Pancreas (tissue), 10 donors: Measurements from ENCODE around the gene RAD51B. TPM values are rescaled to one million over a fixed set of nuclear protein-coding genes. Genes with fewer than 3 reads are reported as not detected.
A peak's percentile ranks its signal among the peaks of the same experiment; 100 is the strongest.

Source experiments
- ATAC-seq, 4 donors: fragments of 200-7000 bp; cut with Tn5 transposase; one replicate each; pipeline versions ENCODE4 v1.8.0 to v1.9.1; 2020; ENCODE audit warnings: mild to moderate bottlenecking in 4 of 4, moderate library complexity in 4 of 4
- DNase-seq, 6 donors: peaks; one replicate each; pipeline ENCODE4 v3.0.0-alpha.2; 2020
- FAIRE-seq: peaks from 2 replicates; lab custom pipeline; 2012; peaks lifted over from hg19 to GRCh38; lab: Jason Lieb, UNC
- H3K27ac ChIP-seq, 4 donors: fragments of 200-600 bp; sonication (generic); 1 replicate in 3 of 4; 2 replicates in 1 of 4; pipeline versions ENCODE4 v1.5.0 to v1.8.0; 2020
- H3K27me3 ChIP-seq, 4 donors: fragments of 200-600 bp; one replicate each; pipeline ENCODE4 v1.8.0; 2021
- H3K36me3 ChIP-seq, 3 donors: fragments of 200-600 bp; sonication (generic) in 1 of 3; one replicate each; pipeline versions ENCODE4 v1.5.0 to v1.8.0; 2020 to 2021
- H3K4me1 ChIP-seq, 3 donors: fragments of 200-600 bp; one replicate each; pipeline ENCODE4 v1.8.0; 2021
- H3K4me3 ChIP-seq, 4 donors: fragments of 200-600 bp; sonication (generic) in 2 of 4; one replicate each; pipeline versions ENCODE4 v1.5.0 to v1.8.0; 2020 to 2021
- H3K9me3 ChIP-seq, 4 donors: fragments of 200-600 bp; one replicate each; pipeline ENCODE4 v1.8.0; 2021
- WGBS, 2 donors: extraction: QIAGEN DNeasy Blood & Tissue Kit; methylation state at CpG; one replicate each; pipeline ENCODE4 v1.1.7; 2013; 5-methylcytosine and 5-hydroxymethylcytosine counted together
- intact Hi-C, 3 donors: fragments of 100-400 bp; cut with DNase I; formaldehyde crosslinking; loops; one replicate each; pipeline versions ENCODE4 v1.11.1 to v1.14.2; 2022
- polyA plus RNA-seq, 2 donors: library from polyadenylated mRNA; stranded (reverse); fragments of 200-250 nt; gene quantifications; one replicate each; pipeline ENCODE4 v1.2.3, GENCODE V29; 2013
- total RNA-seq, 6 donors: library from RNA; stranded (reverse); fragmentation: NEBNext Ultra II Directional in 4 of 6; extraction: Animal tissue kit (Norgen Biotek cat#: 25700) in 4 of 6; gene quantifications; one replicate each; pipeline versions ENCODE4 v1.2.1 to v1.2.4, GENCODE V29; 2021 to 2023
- TF ChIP-seq, protein P1 (sequence below), 4 donors: fragments of 200-600 bp; sonication (generic) in 3 of 4; IDR thresholded peaks; one replicate each; pipeline versions ENCODE4 v1.5.0 to v1.8.0; 2021; ENCODE audit warnings: antibody characterized with exemption in 4 of 4
- donor health status: healthy with polysubstance abuse.
- donor health status: DM: no; HTN: no; CAD: no; lungs with moderate emphysema.
- donor health status: DM: no; HTN: no; CAD: no.
- donor health status: control.
- donor health status: control.
- donor health status: Bipolar disorder and iron deficiency.
- donor health status: DM: yes; HTN: yes; CAD: no.
- donor health status: DM: no; HTN: no; CAD: no.
- donor health status: DM: no; HTN: no; CAD: no.
- donor health status: DM: yes; HTN: yes; CAD: no.

RAD51B gene
- total and polyA plus RNA-seq, 8 donors: 1.1 to 17.3 (median 5.8) TPM

GRCh38 chr14:68650404-68650994 is 830.9 kb downstream of the RAD51B start:
- H3K36me3 ChIP-seq: no peaks in the 10 kb centered on the region
- FAIRE-seq: no peak
- ATAC-seq: no peak
- intact Hi-C loops: no loop called here
- H3K27ac ChIP-seq: no peak overlapping the region
- TF ChIP-seq, protein P1, sequence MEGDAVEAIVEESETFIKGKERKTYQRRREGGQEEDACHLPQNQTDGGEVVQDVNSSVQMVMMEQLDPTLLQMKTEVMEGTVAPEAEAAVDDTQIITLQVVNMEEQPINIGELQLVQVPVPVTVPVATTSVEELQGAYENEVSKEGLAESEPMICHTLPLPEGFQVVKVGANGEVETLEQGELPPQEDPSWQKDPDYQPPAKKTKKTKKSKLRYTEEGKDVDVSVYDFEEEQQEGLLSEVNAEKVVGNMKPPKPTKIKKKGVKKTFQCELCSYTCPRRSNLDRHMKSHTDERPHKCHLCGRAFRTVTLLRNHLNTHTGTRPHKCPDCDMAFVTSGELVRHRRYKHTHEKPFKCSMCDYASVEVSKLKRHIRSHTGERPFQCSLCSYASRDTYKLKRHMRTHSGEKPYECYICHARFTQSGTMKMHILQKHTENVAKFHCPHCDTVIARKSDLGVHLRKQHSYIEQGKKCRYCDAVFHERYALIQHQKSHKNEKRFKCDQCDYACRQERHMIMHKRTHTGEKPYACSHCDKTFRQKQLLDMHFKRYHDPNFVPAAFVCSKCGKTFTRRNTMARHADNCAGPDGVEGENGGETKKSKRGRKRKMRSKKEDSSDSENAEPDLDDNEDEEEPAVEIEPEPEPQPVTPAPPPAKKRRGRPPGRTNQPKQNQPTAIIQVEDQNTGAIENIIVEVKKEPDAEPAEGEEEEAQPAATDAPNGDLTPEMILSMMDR (IDR thresholded peaks at IDR 0.05): no peak
- H3K9me3 ChIP-seq: no peaks in the 10 kb centered on the region
- no peaks in the 10 kb centered on the region for H3K27me3 ChIP-seq
- no peak for DNase-seq
- peaks cover 7 to 22% (median 20%) of the 10 kb centered on the region in 3 donors for H3K4me1 ChIP-seq
- no peak overlapping the region for H3K4me3 ChIP-seq

DNA sequence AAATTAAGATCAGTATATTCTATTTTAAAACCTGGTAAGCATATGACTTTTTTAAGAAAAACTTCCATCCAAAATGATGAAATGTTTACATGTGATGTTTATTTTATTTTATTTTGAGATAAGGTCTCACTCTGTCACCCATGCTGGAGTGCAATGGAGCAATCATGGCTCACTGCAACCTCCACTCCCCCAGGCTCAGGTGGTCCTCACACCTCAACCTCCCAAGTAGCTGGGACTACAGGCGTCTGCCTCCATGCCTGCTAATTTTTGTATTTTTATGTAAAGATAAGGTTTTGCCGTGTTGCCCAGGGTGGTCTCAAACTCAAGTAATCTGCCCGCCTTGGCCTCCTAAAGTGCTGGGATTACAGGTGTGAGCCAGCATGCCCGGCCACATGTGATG is 831.5 kb downstream of the RAD51B start:
- no peak for FAIRE-seq
- Histone ChIP-seq H3K27me3 (no peaks in the 10 kb centered on the region), H3K4me1 (peaks cover 7 to 27% (median 23%) of the 10 kb centered on the region in 3 donors), H3K4me3 (no peak overlapping the region), H3K9me3 (no peaks in the 10 kb centered on the region), H3K27ac (no peak overlapping the region), H3K36me3 (no peaks in the 10 kb centered on the region)
- ATAC-seq: peak in 1 of 4 donors; percentile 10
- intact Hi-C loops: no loop called here
- TF ChIP-seq, protein P1 (IDR thresholded peaks at IDR 0.05): no peak
- 81 to 93% methylated on average over 4 of the region's 4 CpGs for WGBS, 2 donors
- peak in 2 of 6 donors; percentile 2 to 7 for DNase-seq

DNA sequence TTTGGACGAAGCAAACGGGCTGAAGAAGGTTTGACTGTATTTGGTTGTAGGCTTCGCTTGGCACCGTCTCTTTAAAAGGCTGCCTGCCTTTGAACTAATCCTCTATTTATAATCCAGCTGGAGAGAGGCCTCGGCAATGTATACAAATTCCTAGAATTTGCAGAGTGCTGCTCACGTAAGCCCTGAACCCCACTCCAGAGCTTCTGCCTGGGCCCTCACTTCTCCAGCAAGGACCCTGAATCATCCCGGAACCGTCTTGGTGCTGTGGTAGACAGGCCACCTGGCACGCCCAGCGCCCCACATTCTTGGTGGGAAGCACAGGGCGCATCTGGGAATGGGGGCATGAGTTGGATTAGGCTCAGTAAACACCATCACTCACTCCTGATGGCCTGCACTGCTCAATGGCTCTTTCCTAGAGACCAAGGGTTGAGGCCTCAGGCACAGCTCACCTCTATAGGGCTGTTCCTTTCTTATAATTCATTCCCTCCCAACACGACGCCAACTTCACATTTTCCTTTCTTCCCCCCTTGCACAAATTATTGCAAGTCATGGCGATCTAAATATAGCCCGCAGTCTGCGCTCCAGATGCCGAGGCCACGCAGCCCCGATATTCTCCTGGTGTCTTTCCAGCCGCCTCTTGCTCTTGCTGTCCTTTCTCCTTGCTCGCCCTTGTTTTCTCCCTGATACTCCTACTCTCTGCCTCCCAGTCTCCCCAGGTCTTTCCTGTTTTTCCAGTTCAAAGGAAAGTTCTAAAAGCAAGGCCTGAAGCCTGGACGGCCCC is 832.3 kb downstream of the RAD51B start:
- WGBS, 2 donors: 78 to 80% methylated on average over 22 of the region's 22 CpGs
- DNase-seq (peak in 3 of 6 donors; percentile 5 to 30 (median 8)), ATAC-seq (no peak), FAIRE-seq (no peak)
- TF ChIP-seq, protein P1 (IDR thresholded peaks at IDR 0.05): no peak
- no peak overlapping the region for H3K4me3 ChIP-seq
- peak overlapping the region in 1 of 4 donors; percentile 12 for H3K27ac ChIP-seq
- no peaks in the 10 kb centered on the region for H3K27me3 ChIP-seq
- H3K4me1 ChIP-seq: peaks cover 7 to 27% (median 23%) of the 10 kb centered on the region in 3 donors
- no peaks in the 10 kb centered on the region for H3K9me3 ChIP-seq
- intact Hi-C loops: no loop called here
- no peaks in the 10 kb centered on the region for H3K36me3 ChIP-seq

DNA sequence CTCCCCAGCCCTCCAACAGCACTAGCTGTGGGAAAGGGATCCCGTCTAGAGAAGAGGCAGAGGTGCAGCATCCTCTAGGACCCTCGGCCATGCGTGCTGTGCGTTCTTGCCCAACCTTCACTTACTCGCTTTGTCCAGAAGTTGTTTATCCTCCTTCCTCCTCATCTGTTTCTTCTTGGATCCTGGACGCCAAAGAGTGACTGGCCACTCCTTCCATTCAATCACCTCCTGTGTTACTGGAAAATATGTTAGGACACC is 832.8 kb downstream of the RAD51B start:
- Histone ChIP-seq H3K9me3 (no peaks in the 10 kb centered on the region), H3K36me3 (no peaks in the 10 kb centered on the region), H3K27me3 (no peaks in the 10 kb centered on the region), H3K27ac (peak overlapping the region in 1 of 4 donors; percentile 12), H3K4me3 (no peak overlapping the region), H3K4me1 (peaks cover 7 to 27% (median 23%) of the 10 kb centered on the region in 3 donors)
- TF ChIP-seq, protein P1 (IDR thresholded peaks at IDR 0.05): no peak
- DNase-seq (peak in 2 of 6 donors; percentile 9 to 30), ATAC-seq (no peak), FAIRE-seq (no peak)
- intact Hi-C loops: no loop called here
- 88 to 91% methylated on average over 6 of the region's 6 CpGs for WGBS, 2 donors

DNA sequence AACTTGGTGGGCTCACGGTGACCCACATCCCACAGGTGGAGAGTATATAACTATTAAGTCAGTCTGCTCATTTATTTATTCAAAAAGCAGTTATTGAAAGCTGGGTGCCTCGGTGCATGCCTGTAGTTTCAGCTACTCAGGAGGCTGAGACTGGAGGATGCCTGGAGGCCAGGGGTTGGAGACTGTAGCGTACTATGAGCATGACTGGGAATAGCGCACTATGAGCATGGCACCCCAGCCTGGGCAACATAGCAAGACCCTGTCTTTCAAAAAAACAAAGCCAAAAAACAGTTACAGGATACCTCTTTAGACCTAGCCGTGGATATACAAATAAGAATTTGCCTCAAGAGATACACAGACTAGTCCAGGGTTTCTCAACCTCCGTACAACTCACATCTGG is 833.5 kb downstream of the RAD51B start:
- no peaks in the 10 kb centered on the region for H3K36me3 ChIP-seq
- no peak for ATAC-seq
- H3K4me3 ChIP-seq: no peak overlapping the region
- H3K4me1 ChIP-seq: peaks cover 7 to 27% (median 23%) of the 10 kb centered on the region in 3 donors
- 88 to 97% methylated on average over 6 of the region's 6 CpGs for WGBS, 2 donors
- H3K9me3 ChIP-seq: no peaks in the 10 kb centered on the region
- intact Hi-C loops: no loop called here
- no peak for FAIRE-seq
- peak in 1 of 6 donors; percentile 4 for DNase-seq
- no peaks in the 10 kb centered on the region for H3K27me3 ChIP-seq
- H3K27ac ChIP-seq: no peak overlapping the region
- TF ChIP-seq, protein P1 (IDR thresholded peaks at IDR 0.05): no peak
